ENCODE measurements around the gene DCAF8L1.

- TF ChIP-seq, protein P1, sequence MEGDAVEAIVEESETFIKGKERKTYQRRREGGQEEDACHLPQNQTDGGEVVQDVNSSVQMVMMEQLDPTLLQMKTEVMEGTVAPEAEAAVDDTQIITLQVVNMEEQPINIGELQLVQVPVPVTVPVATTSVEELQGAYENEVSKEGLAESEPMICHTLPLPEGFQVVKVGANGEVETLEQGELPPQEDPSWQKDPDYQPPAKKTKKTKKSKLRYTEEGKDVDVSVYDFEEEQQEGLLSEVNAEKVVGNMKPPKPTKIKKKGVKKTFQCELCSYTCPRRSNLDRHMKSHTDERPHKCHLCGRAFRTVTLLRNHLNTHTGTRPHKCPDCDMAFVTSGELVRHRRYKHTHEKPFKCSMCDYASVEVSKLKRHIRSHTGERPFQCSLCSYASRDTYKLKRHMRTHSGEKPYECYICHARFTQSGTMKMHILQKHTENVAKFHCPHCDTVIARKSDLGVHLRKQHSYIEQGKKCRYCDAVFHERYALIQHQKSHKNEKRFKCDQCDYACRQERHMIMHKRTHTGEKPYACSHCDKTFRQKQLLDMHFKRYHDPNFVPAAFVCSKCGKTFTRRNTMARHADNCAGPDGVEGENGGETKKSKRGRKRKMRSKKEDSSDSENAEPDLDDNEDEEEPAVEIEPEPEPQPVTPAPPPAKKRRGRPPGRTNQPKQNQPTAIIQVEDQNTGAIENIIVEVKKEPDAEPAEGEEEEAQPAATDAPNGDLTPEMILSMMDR (conservative IDR thresholded peaks at IDR 0.05; ENCODE audit: low read length) = no peak
- TF ChIP-seq EZH2phosphoT487 (IDR thresholded peaks at IDR 0.05; ENCODE audit: borderline replicate concordance, low read depth, low read length) = no peak
Observed at GRCh38 chrX:27998666-27999065, 17.4 kb upstream of the DCAF8L1 start.

Measured in OCI-LY7 (cell line).